CD4-positive, alpha-beta T cell (primary cell): ENCODE measurements around the gene DTWD2. TPM values are rescaled to one million over a fixed set of nuclear protein-coding genes. Genes with fewer than 3 reads are reported as not detected.
"Not testable (repeated sequence)": the region's sequence is repeated elsewhere in the genome, so short reads cannot be mapped to it uniquely, and the experiment has no call there.

Experiments used
- ATAC-seq: fragments of 200-7000 bp; cut with Tn5 transposase; one replicate; pipeline ENCODE4 v1.10.0; 2022; ENCODE audit warnings: mild to moderate bottlenecking; ENCODE audit not compliant: poor library complexity
- CTCF ChIA-PET: fragments of 350-600 bp; sonication (Branson Sonifier 250); formaldehyde crosslinking; loops from one replicate; lab custom pipeline; 2021; ENCODE audit warnings: antibody characterized with exemption, inconsistent platforms; lab: Charles Lee
- POLR2A ChIA-PET: fragments of 350-600 bp; sonication (Branson Sonifier 250); formaldehyde crosslinking; loops from one replicate; lab custom pipeline; 2021; ENCODE audit warnings: antibody characterized with exemption, inconsistent platforms; lab: Charles Lee
- DNase-seq, 14 experiments: peaks; one replicate each; pipeline ENCODE4 v3.0.0-alpha.2; 2013 to 2020; ENCODE audit warnings: mixed read lengths in 2 of 14
- H3K27ac ChIP-seq, 2 donors: one replicate each; pipeline versions ENCODE4 v1.5.1 to v1.7.0; 2013; ENCODE audit warnings: low read length in 2 of 2, low read depth in 1 of 2, mild to moderate bottlenecking in 1 of 2
- H3K27me3 ChIP-seq, 2 experiments: 1 replicate in 1 of 2; 2 replicates in 1 of 2; pipeline versions ENCODE4 v1.6.1 to v1.7.0; 2013; ENCODE audit warnings: low read length in 2 of 2, control low read depth in 1 of 2, mild to moderate bottlenecking in 1 of 2, moderate library complexity in 1 of 2; ENCODE audit not compliant: insufficient read depth in 2 of 2, control insufficient read depth in 1 of 2
- H3K36me3 ChIP-seq: one replicate; pipeline ENCODE4 v1.6.1; 2013; ENCODE audit warnings: low read length, control low read depth; ENCODE audit not compliant: insufficient read depth
- H3K4me1 ChIP-seq: one replicate; pipeline ENCODE4 v1.6.1; 2013; ENCODE audit warnings: low read length, control low read depth; ENCODE audit not compliant: insufficient read depth
- H3K4me3 ChIP-seq: one replicate; pipeline ENCODE4 v1.5.1; 2013; ENCODE audit warnings: mild to moderate bottlenecking, low read length, moderate library complexity
- H3K9me3 ChIP-seq, 2 experiments: 1 replicate in 1 of 2; 2 replicates in 1 of 2; pipeline versions ENCODE4 v1.6.1 to v1.7.0; 2013; ENCODE audit warnings: low read length in 2 of 2, mild to moderate bottlenecking in 2 of 2, control low read depth in 1 of 2, moderate library complexity in 1 of 2; ENCODE audit not compliant: control insufficient read depth in 1 of 2, insufficient read depth in 1 of 2
- H3K27ac Mint-ChIP-seq: one replicate; pipeline ENCODE4 v1.8.0; 2020; ENCODE audit warnings: mixed read lengths
- H3K27me3 Mint-ChIP-seq: one replicate; pipeline ENCODE4 v1.8.0; 2021; ENCODE audit warnings: mixed read lengths
- H3K36me3 Mint-ChIP-seq: one replicate; pipeline ENCODE4 v1.8.0; 2021; ENCODE audit warnings: low read depth, mixed read lengths
- H3K4me1 Mint-ChIP-seq: one replicate; pipeline ENCODE4 v1.8.0; 2021; ENCODE audit warnings: low read depth, mixed read lengths
- H3K4me3 Mint-ChIP-seq: one replicate; pipeline ENCODE4 v1.8.0; 2020; ENCODE audit warnings: mild to moderate bottlenecking, mixed read lengths
- H3K9me3 Mint-ChIP-seq: one replicate; pipeline ENCODE4 v1.8.0; 2020; ENCODE audit warnings: mixed read lengths
- CTCF ChIP-seq: fragments of 200-600 bp; IDR thresholded peaks from one replicate; pipeline ENCODE4 v1.8.0; 2022; ENCODE audit warnings: antibody characterized with exemption, mild to moderate bottlenecking
- intact Hi-C, 2 experiments: fragments of 100-400 bp; cut with DNase I in 1 of 2; cut with micrococcal nuclease in 1 of 2; formaldehyde crosslinking; loops; one replicate each; pipeline versions ENCODE4 v1.15.1 to v1.9.0; 2023 to 2025; cut with DNase I, micrococcal nuclease
- total RNA-seq, 174 experiments: library from RNA in 2 of 174; stranded (reverse) in 2 of 174; gene quantifications; one replicate each; pipeline ENCODE4 v1.2.3 and lab custom pipeline; 2021 to 2026

DTWD2 gene
- total RNA-seq, 2 experiments from 2014 or later = 2.1 to 2.3 TPM

DNA sequence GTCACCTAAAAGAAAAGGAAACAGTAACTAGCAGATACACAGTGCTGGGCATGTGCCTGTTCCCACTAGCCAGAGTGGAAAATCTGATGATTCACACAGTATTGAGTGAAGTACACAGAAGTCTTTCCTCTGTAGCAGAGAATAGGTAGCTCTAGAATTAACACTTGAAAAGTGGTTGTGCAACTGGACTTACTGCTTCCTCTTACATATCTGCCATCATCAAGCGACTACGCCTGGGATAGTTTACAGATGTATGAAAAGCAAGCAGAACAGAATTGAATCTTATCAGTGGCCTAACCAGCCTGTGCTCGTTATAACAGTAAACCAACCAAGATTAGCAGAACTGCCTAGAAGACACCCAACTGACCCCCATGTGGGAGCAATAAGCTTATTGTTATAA lies 130.6 kb downstream of the DTWD2 start:
- no peak overlapping the region for H3K27ac ChIP-seq
- no peaks in the 10 kb centered on the region for H3K27me3 ChIP-seq
- Mint-ChIP-seq H3K4me1 (no peaks in the 10 kb centered on the region), H3K4me3 (no peak overlapping the region), H3K36me3 (peaks cover 17% of the 10 kb centered on the region), H3K27ac (no peak overlapping the region), H3K27me3 (no peaks in the 10 kb centered on the region), H3K9me3 (peaks cover 6% of the 10 kb centered on the region)
- H3K36me3 ChIP-seq = no peaks in the 10 kb centered on the region
- DNase-seq (no peak), ATAC-seq (no peak)
- no peak overlapping the region for H3K4me3 ChIP-seq
- CTCF ChIA-PET = no interaction called here
- no peaks in the 10 kb centered on the region for H3K4me1 ChIP-seq
- intact Hi-C loops = no loop called here
- peaks cover 4 to 9% of the 10 kb centered on the region in 2 experiments for H3K9me3 ChIP-seq
- POLR2A ChIA-PET = no interaction called here
- TF ChIP-seq CTCF = no peak

DNA sequence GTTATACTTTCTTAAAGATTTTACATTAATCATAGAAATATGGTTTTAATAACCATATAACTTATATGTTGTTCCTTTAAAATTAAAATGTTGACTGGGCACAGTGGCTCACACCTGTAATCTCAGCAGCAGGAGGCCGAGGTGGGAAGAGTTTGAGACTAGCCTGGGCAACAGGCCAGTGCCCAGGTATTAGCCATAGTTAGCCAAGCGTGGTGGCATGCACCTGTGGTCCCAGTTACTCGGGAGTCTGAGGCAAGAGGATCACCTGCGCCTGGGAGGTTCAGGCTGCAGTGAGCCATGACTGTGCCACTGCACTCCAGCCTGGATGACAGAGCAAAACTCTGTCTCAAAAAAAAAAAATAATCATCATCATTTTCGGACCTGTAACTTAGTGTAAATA lies 133.5 kb downstream of the DTWD2 start:
- Mint-ChIP-seq H3K4me1 (no peaks in the 10 kb centered on the region), H3K9me3 (peaks cover 10% of the 10 kb centered on the region), H3K27me3 (no peaks in the 10 kb centered on the region), H3K4me3 (no peak overlapping the region), H3K27ac (no peak overlapping the region), H3K36me3 (peaks cover 18% of the 10 kb centered on the region)
- intact Hi-C loops = no loop called here
- no peak overlapping the region for H3K4me3 ChIP-seq
- H3K27me3 ChIP-seq = no peaks in the 10 kb centered on the region
- H3K36me3 ChIP-seq = no peaks in the 10 kb centered on the region
- no peak overlapping the region for H3K27ac ChIP-seq
- no peak for TF ChIP-seq CTCF
- no peak for DNase-seq
- ATAC-seq = no peak
- H3K4me1 ChIP-seq = no peaks in the 10 kb centered on the region
- CTCF ChIA-PET = no interaction called here
- POLR2A ChIA-PET = no interaction called here
- peaks cover 9 to 15% of the 10 kb centered on the region in 2 experiments for H3K9me3 ChIP-seq

DNA sequence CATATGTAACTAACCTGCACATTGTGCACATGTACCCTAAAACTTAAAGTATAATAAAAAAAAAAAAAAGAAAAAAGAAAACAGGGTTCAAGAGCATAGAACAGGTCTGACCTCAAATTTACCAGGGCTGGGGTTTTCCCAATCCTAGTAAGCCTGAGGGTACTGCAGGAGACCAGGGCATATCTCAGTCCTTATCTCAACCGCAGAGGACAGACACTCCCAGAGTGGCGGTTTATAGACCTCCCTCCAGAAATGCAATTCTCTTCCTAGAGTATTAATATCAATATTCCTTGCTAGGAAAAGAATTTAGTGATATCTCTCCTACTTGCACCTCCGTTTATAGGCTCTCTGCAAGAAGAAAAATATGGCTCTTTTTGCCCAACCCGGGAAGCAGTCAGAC lies 136.6 kb downstream of the DTWD2 start:
- DNase-seq, H3K4me3 Mint-ChIP-seq, H3K27ac Mint-ChIP-seq, H3K4me3 ChIP-seq, POLR2A ChIA-PET, H3K36me3 ChIP-seq, H3K27me3 ChIP-seq, CTCF ChIA-PET, H3K4me1 ChIP-seq, H3K4me1 Mint-ChIP-seq, H3K27me3 Mint-ChIP-seq, H3K27ac ChIP-seq, intact Hi-C loops, ATAC-seq: not testable (repeated sequence)
- peaks cover 9 to 15% of the 10 kb centered on the region in 2 experiments for H3K9me3 ChIP-seq
- peaks cover 33% of the 10 kb centered on the region for H3K36me3 Mint-ChIP-seq
- peaks cover 14% of the 10 kb centered on the region for H3K9me3 Mint-ChIP-seq

DNA sequence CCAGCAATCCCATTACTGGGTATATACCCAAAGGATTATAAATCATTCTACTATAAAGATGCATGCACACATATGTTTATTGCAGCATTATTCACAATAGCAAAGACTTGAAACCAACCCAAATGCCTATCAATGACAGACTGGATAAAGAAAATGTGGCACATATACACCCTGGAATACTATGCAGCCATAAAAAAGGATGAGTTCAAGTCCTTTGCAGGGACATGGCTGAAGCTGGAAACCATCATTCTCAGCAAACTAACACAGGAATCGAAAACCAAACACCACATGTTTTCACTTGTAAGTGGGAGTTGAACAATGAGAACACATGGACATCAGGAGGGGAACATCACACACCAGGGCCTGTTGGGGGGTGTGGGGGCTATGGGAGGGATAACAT lies 138.8 kb downstream of the DTWD2 start:
- DNase-seq, H3K4me3 ChIP-seq, H3K27me3 Mint-ChIP-seq, H3K4me1 Mint-ChIP-seq, H3K27me3 ChIP-seq, H3K36me3 ChIP-seq, POLR2A ChIA-PET, H3K27ac Mint-ChIP-seq, CTCF ChIA-PET, H3K4me1 ChIP-seq, intact Hi-C loops, H3K4me3 Mint-ChIP-seq, H3K27ac ChIP-seq, ATAC-seq: not testable (repeated sequence)
- H3K9me3 Mint-ChIP-seq = peaks cover 14% of the 10 kb centered on the region
- H3K9me3 ChIP-seq = peaks cover 9 to 11% of the 10 kb centered on the region in 2 experiments
- H3K36me3 Mint-ChIP-seq = peaks cover 54% of the 10 kb centered on the region
